HCT116 (cell line): ENCODE data around the gene ROCK1. TPM values are rescaled to one million over a fixed set of nuclear protein-coding genes. Genes with fewer than 3 reads are reported as not detected.

ENCODE experiments used
- ATAC-seq: fragments of 200-7000 bp; cut with Tn5 transposase; 2 replicates; pipeline ENCODE4 v1.9.1; 2020; ENCODE audit warnings: mild to moderate bottlenecking, moderate library complexity
- BruUV-seq: library from RNA; stranded (reverse); fragments of 400-500 nt; replicated peaks from 2 replicates; lab custom pipeline; 2021; lab: Mats Ljungman, UMichigan
- CTCF ChIA-PET: fragments of 300-600 bp; sonication (Branson Sonifier 250); formaldehyde crosslinking; loops from one replicate; lab custom pipeline; 2021; ENCODE audit warnings: antibody characterized with exemption; lab: Charles Lee
- POLR2A ChIA-PET: fragments of 300-600, 350-600 bp; sonication (Branson Sonifier 250); formaldehyde crosslinking; loops from one replicate; lab custom pipeline; 2021; ENCODE audit warnings: antibody characterized with exemption; lab: Charles Lee
- RAD21 ChIA-PET, 2 experiments: fragments of 300-600 bp; sonication (Branson Sonifier 250); formaldehyde crosslinking; loops; one replicate each; lab custom pipeline; 2023; ENCODE audit warnings: low total read pairs in 2 of 2; ENCODE audit not compliant: uncharacterized antibody in 2 of 2, unreplicated experiment in 2 of 2, low non-redundant PET in 1 of 2; lab: Charles Lee
- DNase-seq: peaks from one replicate; pipeline ENCODE4 v3.0.0-alpha.2; 2010; ENCODE audit warnings: low read depth, low spot score
- H2AFZ ChIP-seq: fragments of 200-600 bp; shearing (Covaris generic), sonication (generic); 2 replicates; pipeline ENCODE4 v1.6.1; 2017; ENCODE audit warnings: low read depth, mixed run types, mixed read lengths, antibody characterized with exemption, low read length; ENCODE audit not compliant: poor library complexity, severe bottlenecking
- H3K27ac ChIP-seq: 2 replicates; pipeline ENCODE4 v1.5.1; 2012; ENCODE audit warnings: low read depth, low read length
- H3K27me3 ChIP-seq: fragments of 200-600 bp; sonication (generic); 2 replicates; pipeline ENCODE4 v1.6.1; 2016; ENCODE audit warnings: mixed run types, low read length, mixed read lengths; ENCODE audit not compliant: insufficient read depth
- H3K36me3 ChIP-seq, 2 experiments: fragments of 200-500 bp in 1 of 2; fragments of 200-600 bp in 1 of 2; sonication (Bioruptor generic) in 1 of 2; sonication (generic) in 1 of 2; 2 replicates each; pipeline versions ENCODE4 v1.5.1 to v1.6.1; 2014 to 2016; ENCODE audit warnings: low read length in 2 of 2, inconsistent platforms in 1 of 2, mixed read lengths in 1 of 2, mixed run types in 1 of 2; ENCODE audit not compliant: insufficient read depth in 2 of 2, control insufficient read depth in 1 of 2
- H3K4me1 ChIP-seq, 2 experiments: fragments of 200-600 bp in 1 of 2; sonication (generic) in 1 of 2; 2 replicates each; pipeline versions ENCODE4 v1.5.1 to v1.6.1; 2012 to 2017; ENCODE audit warnings: low read length in 2 of 2, inconsistent platforms in 1 of 2, mild to moderate bottlenecking in 1 of 2, mixed read lengths in 1 of 2, mixed run types in 1 of 2, moderate library complexity in 1 of 2; ENCODE audit not compliant: insufficient read depth in 2 of 2, control insufficient read depth in 1 of 2
- H3K4me2 ChIP-seq: fragments of 200-600 bp; sonication (generic); 2 replicates; pipeline ENCODE4 v1.6.1; 2017; ENCODE audit warnings: mixed run types, low read length, mixed read lengths
- H3K4me3 ChIP-seq, 2 experiments: fragments of 200-600 bp in 1 of 2; sonication (generic) in 1 of 2; replicated peaks in 1 of 2; 2 replicates each; pipeline ENCODE4 v1.5.1; 2011 to 2016; ENCODE audit warnings: low read length in 2 of 2, control low read depth in 1 of 2, low read depth in 1 of 2, mild to moderate bottlenecking in 1 of 2, mixed read lengths in 1 of 2, mixed run types in 1 of 2
- H3K79me2 ChIP-seq: fragments of 200-600 bp; sonication (generic); 2 replicates; pipeline ENCODE4 v1.6.1; 2017; ENCODE audit warnings: mild to moderate bottlenecking, mixed run types, low read length, moderate library complexity, mixed read lengths; ENCODE audit not compliant: insufficient read depth
- H3K9ac ChIP-seq: fragments of 200-600 bp; sonication (generic); 2 replicates; pipeline ENCODE4 v1.6.1; 2016; ENCODE audit warnings: low read length, mixed read lengths
- H3K9me2 ChIP-seq: fragments of 200-600 bp; sonication (generic), shearing (Covaris generic); 2 replicates; pipeline ENCODE4 v1.6.1; 2017; ENCODE audit warnings: mixed run types, mild to moderate bottlenecking, moderate library complexity; ENCODE audit not compliant: insufficient read depth
- H3K9me3 ChIP-seq, 2 experiments: fragments of 200-500 bp in 1 of 2; fragments of 200-600 bp in 1 of 2; sonication (Bioruptor generic) in 1 of 2; sonication (generic) in 1 of 2; 2 replicates each; pipeline ENCODE4 v1.6.1; 2014 to 2017; ENCODE audit warnings: low read length in 2 of 2, mixed read lengths in 2 of 2, inconsistent platforms in 1 of 2, low read depth in 1 of 2, mild to moderate bottlenecking in 1 of 2, mixed run types in 1 of 2, moderate library complexity in 1 of 2; ENCODE audit not compliant: control insufficient read depth in 1 of 2, insufficient read depth in 1 of 2
- H4K20me1 ChIP-seq: fragments of 200-600 bp; sonication (generic), shearing (Covaris generic); 2 replicates; pipeline ENCODE4 v1.6.1; 2017; ENCODE audit warnings: mixed run types, mild to moderate bottlenecking, moderate library complexity; ENCODE audit not compliant: insufficient read depth
- EGR1 ChIP-seq: IDR thresholded peaks from 2 replicates; pipeline ENCODE4 v1.6.1; 2012; ENCODE audit warnings: low read depth
- FOSL1 ChIP-seq: IDR thresholded peaks from 2 replicates; pipeline ENCODE4 v1.6.1; 2012; ENCODE audit warnings: low read depth
- REST ChIP-seq: IDR thresholded peaks from 2 replicates; pipeline ENCODE4 v1.6.1; 2012; ENCODE audit warnings: low read depth
- SIN3A ChIP-seq: IDR thresholded peaks from 2 replicates; pipeline ENCODE4 v1.6.1; 2012; ENCODE audit warnings: low read depth
- YY1 ChIP-seq: IDR thresholded peaks from 2 replicates; pipeline ENCODE4 v1.6.1; 2011; ENCODE audit warnings: low read length, low read depth, moderate library complexity, mild to moderate bottlenecking; ENCODE audit not compliant: insufficient replicate concordance; ENCODE audit errors: extremely low read depth
- intact Hi-C: fragments of 100-400 bp; cut with micrococcal nuclease; formaldehyde crosslinking; loops from 2 replicates; pipeline ENCODE4 v1.10.0; 2022
- total RNA-seq: library from RNA; stranded (reverse); gene quantifications from one replicate; pipeline ENCODE4 v1.2.1, GENCODE V29; 2021; ENCODE audit not compliant: unreplicated experiment

The ROCK1 gene
- total RNA-seq, 1 experiment from 2014 or later: 38.1 TPM

- BruUV-seq: no TSS peak
- Histone ChIP-seq H3K9ac (no peak overlapping the region), H3K9me3 (no peaks in the 10 kb centered on the region), H3K4me2 (no peak overlapping the region), H3K27me3 (no peaks in the 10 kb centered on the region), H3K4me1 (no peaks in the 10 kb centered on the region), H3K79me2 (no peaks in the 10 kb centered on the region), H3K9me2 (no peaks in the 10 kb centered on the region), H3K27ac (no peak overlapping the region), H4K20me1 (no peaks in the 10 kb centered on the region), H3K36me3 (no peaks in the 10 kb centered on the region), H2AFZ (no peak overlapping the region), H3K4me3 (no peak overlapping the region)
- RAD21 ChIA-PET: no interaction called here
- DNase-seq (no peak), ATAC-seq (no peak)
- POLR2A ChIA-PET: no interaction called here
- intact Hi-C loops: loop anchor here (10.0 kb wide), 1 partner anchor 46 kb away; no protein-coding TSS in a partner anchor
- CTCF ChIA-PET: no interaction called here
- TF ChIP-seq REST (no peak), EGR1 (no peak), SIN3A (no peak)
These were observed 7.2 kb upstream of the ROCK1 start for GRCh38 chr18:21118806-21119205.

GRCh38 chr18:21117409-21118131 is 6.0 kb upstream of the ROCK1 start:
- H4K20me1 ChIP-seq: no peaks in the 10 kb centered on the region
- H3K27ac ChIP-seq: no peak overlapping the region
- H2AFZ ChIP-seq: no peak overlapping the region
- H3K9me3 ChIP-seq: no peaks in the 10 kb centered on the region
- no peak overlapping the region for H3K9ac ChIP-seq
- no peak overlapping the region for H3K4me2 ChIP-seq
- no peaks in the 10 kb centered on the region for H3K27me3 ChIP-seq
- H3K9me2 ChIP-seq: no peaks in the 10 kb centered on the region
- no TSS peak for BruUV-seq
- TF ChIP-seq FOSL1 (no peak), YY1 (no peak)
- H3K4me3 ChIP-seq: no peak overlapping the region
- H3K79me2 ChIP-seq: no peaks in the 10 kb centered on the region
- H3K36me3 ChIP-seq: no peaks in the 10 kb centered on the region
- H3K4me1 ChIP-seq: peaks cover 2 to 5% of the 10 kb centered on the region in 2 experiments; a peak in 3 of 4 replicates
- intact Hi-C loops: loop anchor here (10.0 kb wide), 1 partner anchor 47 kb away; no protein-coding TSS in a partner anchor
- RAD21 ChIA-PET: no interaction called here
- no peak for DNase-seq
- POLR2A ChIA-PET: no interaction called here
- no peak for ATAC-seq
- CTCF ChIA-PET: interaction anchor here (0.7 kb wide), 1 partner anchor 74 kb away, joined by 3 read pairs; no protein-coding TSS in a partner anchor
